Vagina (tissue), 2 donors: ENCODE results near the gene SLC10A3. TPM values are rescaled to one million over a fixed set of nuclear protein-coding genes. Genes with fewer than 3 reads are reported as not detected.

Source experiments
- DNase-seq, 2 donors: peaks; one replicate each; pipeline ENCODE4 v3.0.0-alpha.2; 2017; ENCODE audit errors: extremely low spot score in 2 of 2
- H3K27ac ChIP-seq: fragments of 200-600 bp; sonication (generic); one replicate; pipeline ENCODE4 v1.5.1; 2019
- H3K27me3 ChIP-seq: fragments of 200-600 bp; sonication (generic); one replicate; pipeline ENCODE4 v1.5.1; 2019
- H3K36me3 ChIP-seq, 2 donors: fragments of 200-600 bp; sonication (generic); one replicate each; pipeline ENCODE4 v1.5.1; 2017 to 2019
- H3K4me1 ChIP-seq: fragments of 200-600 bp; sonication (generic); one replicate; pipeline ENCODE4 v1.5.1; 2019
- H3K4me3 ChIP-seq, 2 donors: fragments of 200-600 bp; sonication (generic); 1 replicate in 1 of 2; 2 replicates in 1 of 2; pipeline ENCODE4 v1.5.1; 2016 to 2019
- H3K9me3 ChIP-seq: fragments of 200-600 bp; sonication (generic); one replicate; pipeline ENCODE4 v1.5.1; 2019
- POLR2A ChIP-seq, 2 donors: fragments of 450-650 bp; IDR thresholded peaks; one replicate each; pipeline ENCODE4 v1.6.1; 2017; ENCODE audit warnings: antibody characterized with exemption in 2 of 2, mild to moderate bottlenecking in 2 of 2, moderate library complexity in 2 of 2
- POLR2AphosphoS5 ChIP-seq, 2 donors: sonication (generic); formaldehyde crosslinking; IDR thresholded peaks; one replicate each; pipeline ENCODE4 v1.9.0; 2017; ENCODE audit warnings: antibody characterized with exemption in 2 of 2, mild to moderate bottlenecking in 2 of 2, low read depth in 1 of 2; ENCODE audit not compliant: insufficient read depth in 1 of 2
- intact Hi-C: fragments of 100-400 bp; cut with DNase I; formaldehyde crosslinking; loops from one replicate; pipeline ENCODE4 v1.15.1; 2023
- total RNA-seq: library from RNA; depleted of rRNA; stranded (reverse); fragments of >200 nt; gene quantifications from one replicate; pipeline ENCODE4 v1.2.3, GENCODE V29; 2016
- TF ChIP-seq, protein P1 (sequence below), 3 experiments: fragments of 450-650 bp in 2 of 3; fragments of 200-600 bp in 1 of 3; sonication (generic) in 1 of 3; IDR thresholded peaks; one replicate each; pipeline ENCODE4 v1.5.1; 2017 to 2019; ENCODE audit warnings: antibody characterized with exemption in 3 of 3, mild to moderate bottlenecking in 2 of 3, moderate library complexity in 2 of 3

SLC10A3 gene
- total RNA-seq, 1 donor from 2014 or later: 28.2 TPM

DNA sequence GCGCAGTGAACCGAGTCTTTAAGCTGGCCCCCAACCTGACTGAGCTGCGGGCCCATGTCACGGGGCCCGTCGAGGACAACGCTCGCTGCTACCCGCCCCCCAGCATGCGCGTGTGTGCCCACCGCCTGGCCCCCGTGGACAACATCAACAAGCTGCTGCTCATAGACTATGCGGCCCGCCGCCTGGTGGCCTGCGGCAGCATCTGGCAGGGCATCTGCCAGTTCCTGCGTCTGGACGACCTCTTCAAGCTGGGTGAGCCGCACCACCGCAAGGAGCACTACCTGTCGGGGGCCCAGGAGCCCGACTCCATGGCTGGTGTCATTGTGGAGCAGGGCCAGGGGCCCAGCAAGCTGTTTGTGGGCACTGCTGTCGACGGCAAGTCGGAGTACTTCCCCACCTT, 30.1 kb downstream of the SLC10A3 start:
- Histone ChIP-seq H3K4me1 (peaks cover 17% of the 10 kb centered on the region), H3K9me3 (no peaks in the 10 kb centered on the region), H3K4me3 (peak overlapping the region in 1 of 2 donors; percentile 69), H3K27ac (peak overlapping the region; percentile 78), H3K36me3 (peaks cover 0 to 6% of the 10 kb centered on the region in 2 donors), H3K27me3 (no peaks in the 10 kb centered on the region)
- intact Hi-C loops: no loop called here
- no peak for DNase-seq
- TF ChIP-seq, protein P1, sequence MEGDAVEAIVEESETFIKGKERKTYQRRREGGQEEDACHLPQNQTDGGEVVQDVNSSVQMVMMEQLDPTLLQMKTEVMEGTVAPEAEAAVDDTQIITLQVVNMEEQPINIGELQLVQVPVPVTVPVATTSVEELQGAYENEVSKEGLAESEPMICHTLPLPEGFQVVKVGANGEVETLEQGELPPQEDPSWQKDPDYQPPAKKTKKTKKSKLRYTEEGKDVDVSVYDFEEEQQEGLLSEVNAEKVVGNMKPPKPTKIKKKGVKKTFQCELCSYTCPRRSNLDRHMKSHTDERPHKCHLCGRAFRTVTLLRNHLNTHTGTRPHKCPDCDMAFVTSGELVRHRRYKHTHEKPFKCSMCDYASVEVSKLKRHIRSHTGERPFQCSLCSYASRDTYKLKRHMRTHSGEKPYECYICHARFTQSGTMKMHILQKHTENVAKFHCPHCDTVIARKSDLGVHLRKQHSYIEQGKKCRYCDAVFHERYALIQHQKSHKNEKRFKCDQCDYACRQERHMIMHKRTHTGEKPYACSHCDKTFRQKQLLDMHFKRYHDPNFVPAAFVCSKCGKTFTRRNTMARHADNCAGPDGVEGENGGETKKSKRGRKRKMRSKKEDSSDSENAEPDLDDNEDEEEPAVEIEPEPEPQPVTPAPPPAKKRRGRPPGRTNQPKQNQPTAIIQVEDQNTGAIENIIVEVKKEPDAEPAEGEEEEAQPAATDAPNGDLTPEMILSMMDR (IDR thresholded peaks at IDR 0.05): no peak
- TF ChIP-seq POLR2A (IDR thresholded peaks at IDR 0.05): no peak
- no peak for TF ChIP-seq POLR2AphosphoS5 (IDR thresholded peaks at IDR 0.05; ENCODE audit: insufficient read depth in 1 of 2, low read depth in 1 of 2)

DNA sequence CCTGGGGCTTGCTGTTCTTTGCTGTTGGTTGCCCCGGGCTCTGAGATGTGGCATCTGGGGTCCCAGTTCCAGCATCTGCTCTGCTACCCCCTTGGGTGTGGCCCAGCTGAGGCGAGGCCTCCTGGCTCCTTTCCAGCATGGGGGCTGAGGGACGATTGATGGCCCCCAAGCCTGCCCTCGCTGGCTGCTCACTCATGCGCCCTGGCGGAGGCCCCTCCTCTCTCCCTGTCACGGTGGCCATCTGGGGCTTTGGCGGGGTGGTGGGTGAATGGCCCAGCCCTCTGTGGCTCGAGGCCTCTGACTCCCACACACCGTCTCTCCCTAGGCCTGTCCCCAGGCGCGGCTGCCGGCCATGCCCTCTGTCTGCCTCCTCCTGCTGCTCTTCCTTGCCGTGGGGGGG, 30.6 kb downstream of the SLC10A3 start:
- H3K4me3 ChIP-seq: peak overlapping the region; percentile 60 to 69
- peaks cover 17% of the 10 kb centered on the region for H3K4me1 ChIP-seq

DNA sequence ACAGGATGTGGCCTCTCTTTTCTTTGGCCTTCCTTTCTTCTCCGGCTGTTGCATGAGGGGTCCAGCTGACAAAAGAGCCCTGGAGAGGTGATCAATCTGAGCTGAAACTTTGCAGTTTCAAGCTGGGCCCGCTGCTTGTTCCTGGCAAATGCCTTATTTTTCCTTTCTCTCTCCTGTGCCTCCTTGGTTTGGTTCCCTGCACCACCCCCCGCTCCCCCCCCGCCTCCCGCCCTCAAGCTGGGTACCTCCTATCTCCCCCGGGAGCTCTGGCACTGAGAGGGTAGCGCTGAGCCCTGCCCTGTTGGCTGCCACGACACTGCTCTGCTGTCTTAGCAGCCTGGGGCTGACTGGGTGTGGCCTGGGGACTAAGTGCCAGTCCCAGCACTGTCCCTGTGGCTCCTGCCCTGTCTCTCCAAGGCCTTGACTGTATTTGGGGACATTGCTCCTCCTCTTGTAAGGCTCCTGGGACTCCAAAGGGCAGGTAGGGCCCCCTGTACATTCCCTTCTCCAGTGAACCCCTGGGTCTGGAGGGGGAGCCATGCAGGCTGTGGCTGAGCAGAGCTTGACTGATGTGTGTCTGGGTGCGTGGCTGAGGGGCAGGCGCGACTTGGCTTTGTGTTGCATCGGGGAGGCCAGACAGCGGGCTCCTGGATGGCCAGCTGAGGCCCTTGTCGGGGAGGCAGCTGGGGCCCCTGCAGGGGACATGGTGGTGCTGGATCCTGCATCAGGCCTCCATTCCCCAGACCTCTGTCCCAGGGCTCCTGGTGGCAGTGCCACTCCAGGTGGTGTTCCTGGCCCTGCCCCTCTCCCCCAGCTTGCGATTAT, 31.3 kb downstream of the SLC10A3 start:
- DNase-seq: no peak
- TF ChIP-seq POLR2A (IDR thresholded peaks at IDR 0.05): no peak
- TF ChIP-seq, protein P1 (IDR thresholded peaks at IDR 0.05): no peak
- TF ChIP-seq POLR2AphosphoS5 (IDR thresholded peaks at IDR 0.05; ENCODE audit: insufficient read depth in 1 of 2, low read depth in 1 of 2): no peak
- no peaks in the 10 kb centered on the region for H3K27me3 ChIP-seq
- intact Hi-C loops: no loop called here
- H3K36me3 ChIP-seq: no peaks in the 10 kb centered on the region
- H3K27ac ChIP-seq: peak overlapping the region; percentile 78
- peaks cover 17% of the 10 kb centered on the region for H3K4me1 ChIP-seq
- peak overlapping the region; percentile 60 to 69 for H3K4me3 ChIP-seq
- H3K9me3 ChIP-seq: no peaks in the 10 kb centered on the region

More for the DNA sequence above, 30.6 kb downstream of the SLC10A3 start:
- TF ChIP-seq, protein P1 (IDR thresholded peaks at IDR 0.05): no peak
- TF ChIP-seq POLR2A (IDR thresholded peaks at IDR 0.05): no peak
- TF ChIP-seq POLR2AphosphoS5 (IDR thresholded peaks at IDR 0.05; ENCODE audit: insufficient read depth in 1 of 2, low read depth in 1 of 2): no peak
- peak overlapping the region; percentile 78 for H3K27ac ChIP-seq
- H3K9me3 ChIP-seq: no peaks in the 10 kb centered on the region
- peaks cover 0 to 4% of the 10 kb centered on the region in 2 donors for H3K36me3 ChIP-seq
- intact Hi-C loops: no loop called here
- DNase-seq: no peak
- no peaks in the 10 kb centered on the region for H3K27me3 ChIP-seq

DNA sequence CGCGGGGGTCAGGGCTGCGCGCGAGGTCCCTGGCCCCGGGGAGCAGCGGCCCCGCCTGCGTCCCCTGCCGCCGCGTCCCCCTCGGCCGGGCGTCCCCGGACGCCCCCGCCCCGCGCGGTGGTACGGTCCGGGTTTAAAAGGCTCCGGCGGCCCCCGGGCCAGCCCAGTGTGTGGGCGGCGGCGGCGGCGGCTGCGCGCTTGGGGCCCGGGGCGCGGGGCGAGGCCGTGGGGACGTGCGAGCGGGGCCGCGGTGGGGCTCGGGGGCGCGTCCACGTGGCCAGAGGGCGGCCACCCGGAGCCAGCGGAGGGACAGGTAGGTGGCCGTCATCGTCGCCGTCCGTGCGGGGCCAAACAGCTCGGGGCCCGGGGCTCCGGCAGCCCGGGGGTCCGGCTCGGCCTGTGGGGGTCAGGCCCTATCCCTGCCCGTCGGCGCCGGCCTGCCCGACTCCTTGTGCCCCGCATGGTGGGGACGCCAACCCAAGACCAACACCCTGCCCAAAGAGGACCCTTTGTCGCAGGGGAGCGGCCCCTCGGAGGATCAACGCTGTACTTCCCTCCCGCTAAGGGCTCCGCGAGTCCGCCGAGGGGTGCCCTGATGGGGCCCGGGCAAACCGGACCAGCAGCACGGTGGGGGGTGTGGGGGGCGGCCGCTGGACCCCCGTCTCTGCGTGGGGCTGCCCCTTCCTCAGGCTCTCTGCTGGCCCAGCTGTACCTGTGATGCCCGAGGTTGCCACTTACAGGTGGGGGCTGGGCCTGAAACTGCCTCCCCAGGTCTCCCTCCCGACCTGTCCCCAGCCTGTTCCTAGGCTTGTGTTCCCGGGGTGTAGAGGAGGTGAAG, 32.1 kb downstream of the SLC10A3 start, which contains the start of gene PLXNA3:
TSS of gene PLXNA3 (plus strand) at position 166 of the 838 bp plus-strand sequence. CDS start 1,903 bp downstream, outside the sequence.
- Histone ChIP-seq H3K27me3 (no peaks in the 10 kb centered on the region), H3K36me3 (no peaks in the 10 kb centered on the region), H3K4me1 (peaks cover 17% of the 10 kb centered on the region), H3K9me3 (no peaks in the 10 kb centered on the region), H3K4me3 (peak within 1 kb of the TSS; percentile 60 to 69), H3K27ac (peak within 1 kb of the TSS; percentile 78)
- peak in 1 of 2 donors; percentile 67 for TF ChIP-seq POLR2A (IDR thresholded peaks at IDR 0.05)
- TF ChIP-seq, protein P1 (IDR thresholded peaks at IDR 0.05): no peak
- no peak for DNase-seq
- intact Hi-C loops: no loop called here
